Measurements from ENCODE around the gene CRKL.

CRKL gene

GRCh38 chr22:20995329-20996030 lies 78.3 kb downstream of the CRKL start:
- TF ChIP-seq CTCF (IDR thresholded peaks at IDR 0.05; ENCODE audit: control insufficient read depth, insufficient read depth, low read depth, low read length, missing control alignments) = no peak
- H3K4me3 ChIP-seq (ENCODE audit: control insufficient read depth, low read depth, low read length) = no peak overlapping the region
- DNase-seq (ENCODE audit: low read depth) = no peak

GRCh38 chr22:20996031-20996410 lies 78.8 kb downstream of the CRKL start:
- H3K4me3 ChIP-seq (ENCODE audit: control insufficient read depth, low read depth, low read length) = no peak overlapping the region
- TF ChIP-seq CTCF (IDR thresholded peaks at IDR 0.05; ENCODE audit: control insufficient read depth, insufficient read depth, low read depth, low read length, missing control alignments) = no peak
- no peak for DNase-seq (ENCODE audit: low read depth)

- H3K4me3 ChIP-seq (ENCODE audit: control insufficient read depth, low read depth, low read length) = no peak overlapping the region
- DNase-seq (ENCODE audit: low read depth) = no peak
- no peak for TF ChIP-seq CTCF (IDR thresholded peaks at IDR 0.05; ENCODE audit: control insufficient read depth, insufficient read depth, low read depth, low read length, missing control alignments)
Observed at GRCh38 chr22:20996598-20997535, 79.7 kb downstream of the CRKL start.

- H3K4me3 ChIP-seq (ENCODE audit: control insufficient read depth, low read depth, low read length) = no peak overlapping the region
- no peak for DNase-seq (ENCODE audit: low read depth)
- TF ChIP-seq CTCF (IDR thresholded peaks at IDR 0.05; ENCODE audit: control insufficient read depth, insufficient read depth, low read depth, low read length, missing control alignments) = no peak
Observed at GRCh38 chr22:20997536-20998257, 80.5 kb downstream of the CRKL start.

GRCh38 chr22:20998411-20999336 lies 81.5 kb downstream of the CRKL start:
- TF ChIP-seq CTCF (IDR thresholded peaks at IDR 0.05; ENCODE audit: control insufficient read depth, insufficient read depth, low read depth, low read length, missing control alignments) = no peak
- no peak for DNase-seq (ENCODE audit: low read depth)

More at GRCh38 chr22:20998411-20999336, 81.5 kb downstream of the CRKL start:
- no peak overlapping the region for H3K4me3 ChIP-seq (ENCODE audit: control insufficient read depth, low read depth, low read length)
